NCI-H446 treated with DMSO at 0.1 percent for 48 hours (cell line): Measurements from ENCODE around the gene ARF6.
"Not testable (repeated sequence)": the region's sequence is repeated elsewhere in the genome, so short reads cannot be mapped to it uniquely, and the experiment has no call there.

Source experiments
- DNase-seq: peaks from one replicate; lab custom pipeline; 2025; lab: John Stamatoyannopoulos, UW

ARF6 gene

GRCh38 chr14:49907186-49907585, 14.3 kb downstream of the ARF6 start:
- DNase-seq = no peak

- no peak for DNase-seq
Observed at GRCh38 chr14:49908433-49908782, 15.5 kb downstream of the ARF6 start.

GRCh38 chr14:49909016-49909415, 16.1 kb downstream of the ARF6 start:
- DNase-seq = no peak

- DNase-seq = no peak
Observed at GRCh38 chr14:49915085-49915484, 22.2 kb downstream of the ARF6 start.

- no peak for DNase-seq
Observed at GRCh38 chr14:49918706-49919105, 25.8 kb downstream of the ARF6 start.

- DNase-seq = no peak
Observed at GRCh38 chr14:49919825-49920659, 27.2 kb downstream of the ARF6 start.

- DNase-seq = no peak
Observed at GRCh38 chr14:49920935-49921334, 28.1 kb downstream of the ARF6 start.

- DNase-seq = peak; percentile 42
Observed at GRCh38 chr14:49921401-49921800, 28.5 kb downstream of the ARF6 start.

GRCh38 chr14:49923442-49923841, 30.6 kb downstream of the ARF6 start:
- DNase-seq = no peak

- no peak for DNase-seq
Observed at GRCh38 chr14:49923881-49924280, 31.0 kb downstream of the ARF6 start.

GRCh38 chr14:49924852-49925251, 32.0 kb downstream of the ARF6 start:
- DNase-seq = no peak

GRCh38 chr14:49926803-49927202, 33.9 kb downstream of the ARF6 start:
- no peak for DNase-seq

- no peak for DNase-seq
Observed at GRCh38 chr14:49928015-49928414, 35.1 kb downstream of the ARF6 start.

- DNase-seq = no peak
Observed at GRCh38 chr14:49930720-49931119, 37.8 kb downstream of the ARF6 start.

- DNase-seq = no peak
Observed at GRCh38 chr14:49931523-49931922, 38.6 kb downstream of the ARF6 start.

GRCh38 chr14:49933128-49933527, 40.2 kb downstream of the ARF6 start:
- no peak for DNase-seq

GRCh38 chr14:49933704-49934103, 40.8 kb downstream of the ARF6 start:
- no peak for DNase-seq

- DNase-seq = no peak
Observed at GRCh38 chr14:49934646-49935045, 41.8 kb downstream of the ARF6 start.

- no peak for DNase-seq
Observed at GRCh38 chr14:49935526-49935925, 42.6 kb downstream of the ARF6 start.

- DNase-seq = not testable (repeated sequence)
Observed at GRCh38 chr14:49936246-49936645, 43.4 kb downstream of the ARF6 start.

- DNase-seq = not testable (repeated sequence)
Observed at GRCh38 chr14:49936882-49937281, 44.0 kb downstream of the ARF6 start.

GRCh38 chr14:49939215-49939614, 46.3 kb downstream of the ARF6 start:
- not testable (repeated sequence) for DNase-seq

GRCh38 chr14:49939884-49940510, 47.1 kb downstream of the ARF6 start:
- no peak for DNase-seq
